HG03097 (cell line): ENCODE measurements around the gene BRD4.

Experiments used
- ATAC-seq: cut with Tn5 transposase; IDR thresholded peaks from one replicate; pipeline ENCODE4 v1.9.1; 2021; ENCODE audit not compliant: unreplicated experiment, low FRiP score

The BRD4 gene

DNA sequence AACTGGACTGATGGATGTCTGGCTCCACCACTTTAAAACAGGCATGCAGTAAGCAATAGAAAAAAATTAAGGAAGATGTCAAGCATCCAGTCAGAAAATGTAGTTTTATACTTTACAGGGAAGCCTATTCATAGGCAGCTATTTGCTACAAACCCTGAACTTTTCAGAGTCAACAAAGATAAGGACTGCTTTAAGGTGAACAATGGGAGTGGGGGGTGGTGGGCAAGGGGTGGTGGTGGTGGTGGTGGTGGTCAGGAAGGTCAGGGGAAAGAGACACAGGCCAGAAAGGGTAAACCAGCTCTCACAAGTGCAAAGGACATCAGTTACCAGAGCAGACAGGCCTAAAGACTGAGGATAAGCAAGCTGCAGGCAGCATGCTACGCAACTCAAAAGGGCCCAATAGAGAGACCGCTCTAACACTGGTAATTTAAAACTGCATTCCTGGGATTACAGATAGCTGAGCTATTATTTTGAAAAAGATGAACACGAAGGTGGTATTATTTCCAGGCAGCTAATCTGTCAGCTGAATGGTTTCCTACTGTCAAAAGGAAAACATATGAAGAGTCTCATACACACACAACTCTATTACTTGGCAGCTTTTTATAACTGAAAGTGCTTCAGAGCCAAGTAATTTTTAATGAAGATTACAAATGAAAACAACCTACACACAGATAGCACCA is 14.8 kb downstream of the BRD4 start:
- ATAC-seq, result no peak

GRCh38 chr19:15316498-15316897 is 15.8 kb downstream of the BRD4 start:
- no peak for ATAC-seq

DNA sequence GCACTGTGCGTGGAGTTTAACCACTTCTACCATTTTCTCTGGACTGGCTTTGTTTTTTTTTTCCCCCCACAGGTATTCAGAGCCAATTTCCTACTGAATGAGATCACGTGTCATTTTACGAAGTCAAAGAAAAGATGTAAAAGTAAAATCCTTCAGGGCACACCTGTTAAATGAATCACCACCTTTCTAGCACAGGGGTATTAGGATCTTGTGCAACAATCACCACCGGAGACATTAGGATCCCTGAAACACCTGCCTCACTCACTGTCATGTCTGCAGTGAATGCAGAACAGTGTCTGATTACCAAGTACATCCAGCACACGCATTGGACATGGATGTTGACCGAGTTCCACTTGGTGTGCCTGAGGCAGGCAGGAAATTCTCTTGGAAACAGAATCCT is 17.2 kb downstream of the BRD4 start:
- no peak for ATAC-seq

DNA sequence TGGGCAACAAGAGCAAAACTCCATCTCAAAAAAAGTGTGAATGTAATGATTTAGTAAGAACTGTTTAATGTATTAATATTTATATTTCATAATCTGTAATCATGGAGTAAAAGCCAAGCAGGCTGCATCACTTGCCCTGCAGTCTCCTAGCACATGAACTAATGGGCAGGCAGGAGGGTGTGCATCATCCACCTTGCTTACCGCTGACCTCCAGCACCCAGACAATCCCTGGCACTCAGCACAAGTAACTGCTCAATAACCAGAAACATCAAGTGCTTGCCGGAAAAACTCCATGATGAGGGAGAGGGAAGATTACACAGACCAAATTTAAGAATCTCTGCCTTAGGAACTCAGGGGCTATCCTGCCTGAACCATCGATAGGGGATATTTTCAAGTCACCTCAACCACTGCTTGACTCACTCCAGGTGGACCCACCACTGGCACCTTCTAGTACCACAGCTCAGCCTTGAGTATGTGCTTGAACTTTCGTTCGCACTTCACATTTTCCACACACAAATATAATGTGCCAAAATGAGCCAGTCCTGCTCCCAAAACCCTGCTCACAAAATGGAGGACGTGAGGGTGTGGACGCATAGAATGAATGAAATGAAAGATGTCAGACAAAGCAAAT is 18.6 kb downstream of the BRD4 start:
- no peak for ATAC-seq

- ATAC-seq, result no peak
These were observed 25.2 kb downstream of the BRD4 start for GRCh38 chr19:15307169-15307568.

DNA sequence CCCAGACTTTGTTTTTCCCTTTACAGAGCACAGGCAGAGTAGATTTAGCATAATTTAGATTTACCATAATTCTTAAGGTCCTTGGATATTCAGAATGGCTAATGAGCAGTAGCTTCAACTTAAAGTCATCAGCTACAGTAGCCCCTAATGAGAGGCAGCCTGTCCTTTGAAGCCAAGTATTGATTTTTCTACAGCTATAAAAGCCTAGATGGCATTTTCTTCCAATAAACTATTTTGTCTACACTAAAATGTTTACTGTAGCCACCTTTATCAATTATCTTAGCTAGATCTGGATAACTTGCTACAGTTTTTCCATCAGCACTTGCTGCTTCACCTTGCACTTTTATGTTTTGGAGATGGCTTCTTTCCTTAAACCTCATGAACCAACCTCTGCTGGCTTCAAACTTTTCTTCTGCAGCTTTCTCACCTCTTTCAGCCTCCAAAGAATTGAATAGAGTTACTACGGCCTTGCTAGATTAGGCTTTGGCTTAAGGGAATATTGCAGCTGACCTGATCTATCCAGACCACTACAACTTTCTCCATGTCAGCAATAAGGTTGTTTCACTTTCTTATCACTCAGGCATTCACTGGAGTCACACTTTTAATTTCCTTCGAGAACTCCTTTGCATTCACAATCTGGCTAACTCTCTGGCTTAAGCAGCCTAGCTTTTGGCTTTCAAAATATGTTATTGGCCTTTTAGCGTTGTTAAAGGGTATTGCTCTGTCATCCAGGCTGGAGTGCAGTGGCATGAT is 26.6 kb downstream of the BRD4 start:
- no peak for ATAC-seq

GRCh38 chr19:15304140-15304705 is 28.1 kb downstream of the BRD4 start:
- ATAC-seq, result no peak

DNA sequence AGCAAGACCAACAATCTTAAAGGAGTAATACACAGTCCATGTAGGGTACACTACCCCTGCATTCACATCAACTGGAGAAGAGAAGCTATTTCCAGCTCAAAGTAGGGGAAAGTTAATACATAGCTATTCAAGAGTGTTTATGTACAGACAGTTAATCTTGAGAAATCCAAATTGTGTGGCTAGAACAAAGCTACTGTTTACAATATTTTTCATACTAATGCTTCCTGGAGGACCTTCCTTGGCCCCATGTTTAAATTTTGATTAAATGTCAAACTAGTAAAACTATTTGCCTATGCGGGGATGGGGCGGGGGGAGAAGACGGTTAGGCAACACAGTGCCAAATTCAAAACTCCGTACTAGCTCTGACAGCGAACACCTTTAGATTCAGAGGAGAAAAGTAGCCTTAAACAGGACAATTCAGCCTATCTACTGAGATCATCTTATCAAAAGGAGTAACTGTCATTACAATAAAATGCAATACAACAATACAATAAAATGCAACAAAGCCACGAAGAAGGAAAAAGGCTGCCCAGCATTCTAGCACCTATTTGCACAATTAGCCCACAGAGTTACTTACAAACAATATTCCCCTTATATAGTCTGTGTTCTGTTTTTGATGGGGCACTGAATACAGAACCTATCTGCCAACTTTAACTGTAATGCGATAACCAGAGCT is 29.1 kb downstream of the BRD4 start:
- ATAC-seq, result no peak

- ATAC-seq, result no peak
These were observed 31.7 kb downstream of the BRD4 start for GRCh38 chr19:15300533-15301197.

GRCh38 chr19:15299568-15300409 is 32.5 kb downstream of the BRD4 start:
- no peak for ATAC-seq

GRCh38 chr19:15298847-15299567 is 33.3 kb downstream of the BRD4 start:
- ATAC-seq, result no peak

DNA sequence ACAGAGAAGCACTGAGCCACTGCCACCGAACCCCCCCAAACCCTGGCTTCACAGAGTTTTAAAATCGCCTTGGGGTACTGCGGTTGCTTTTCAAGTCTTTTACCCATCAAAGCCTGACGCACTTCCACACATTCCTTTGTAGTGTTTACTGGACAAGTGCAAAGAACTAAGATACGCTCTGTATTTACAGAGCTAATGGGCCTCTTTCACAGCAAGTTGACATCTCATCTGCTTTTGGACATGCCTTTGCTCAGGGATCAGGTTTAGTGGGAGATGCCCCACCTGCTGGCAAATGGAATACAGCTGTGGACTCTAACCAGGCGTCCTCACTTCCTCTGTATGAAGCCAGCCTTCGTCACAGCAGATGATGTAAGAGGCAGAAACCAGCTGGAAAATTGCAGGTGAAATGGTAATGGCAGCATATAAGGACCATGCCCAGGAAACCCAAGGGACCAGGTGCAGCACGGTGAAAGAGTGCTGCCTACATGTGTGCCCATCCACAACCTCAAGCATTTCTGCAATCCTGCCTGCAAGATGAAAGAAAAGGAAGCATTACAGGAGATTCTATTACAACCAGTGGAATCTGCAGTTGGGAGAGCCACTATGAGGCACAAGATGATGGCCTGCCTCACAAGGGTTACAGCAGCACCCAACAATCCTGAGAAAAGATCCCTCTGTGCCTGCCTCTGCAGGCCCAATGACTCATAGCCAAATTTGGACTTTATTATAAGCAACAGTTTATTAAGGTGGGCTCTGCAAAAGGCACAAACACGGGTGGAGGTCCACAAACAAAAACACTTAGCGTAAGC is 34.7 kb downstream of the BRD4 start:
- no peak for ATAC-seq

DNA sequence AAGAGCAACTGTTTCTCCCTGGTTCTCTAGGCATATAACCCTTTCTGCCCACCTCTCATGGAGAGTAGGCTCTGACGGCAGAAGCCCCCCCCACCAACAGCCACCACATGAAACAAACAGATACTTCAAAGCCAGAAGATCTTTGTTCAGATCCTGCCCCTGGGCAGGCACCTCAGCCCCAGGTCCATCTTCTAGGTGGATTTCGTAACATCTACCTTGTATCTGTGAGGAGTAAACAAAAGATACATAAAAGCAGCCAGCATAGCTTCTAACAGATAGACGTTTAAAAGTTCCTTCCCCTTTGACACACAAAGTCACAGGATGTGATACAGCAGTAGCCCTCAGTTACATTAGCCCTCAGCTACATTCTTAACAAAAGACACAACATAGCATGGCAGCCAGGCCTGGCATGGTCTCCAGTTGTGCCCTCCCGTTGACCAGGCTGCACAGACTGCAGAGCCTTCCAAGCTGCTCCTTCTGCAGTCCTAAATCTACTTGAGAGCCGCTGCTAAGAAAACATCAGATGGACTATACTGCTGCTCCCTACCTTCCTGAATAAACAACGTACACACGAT is 35.4 kb downstream of the BRD4 start:
- no peak for ATAC-seq

DNA sequence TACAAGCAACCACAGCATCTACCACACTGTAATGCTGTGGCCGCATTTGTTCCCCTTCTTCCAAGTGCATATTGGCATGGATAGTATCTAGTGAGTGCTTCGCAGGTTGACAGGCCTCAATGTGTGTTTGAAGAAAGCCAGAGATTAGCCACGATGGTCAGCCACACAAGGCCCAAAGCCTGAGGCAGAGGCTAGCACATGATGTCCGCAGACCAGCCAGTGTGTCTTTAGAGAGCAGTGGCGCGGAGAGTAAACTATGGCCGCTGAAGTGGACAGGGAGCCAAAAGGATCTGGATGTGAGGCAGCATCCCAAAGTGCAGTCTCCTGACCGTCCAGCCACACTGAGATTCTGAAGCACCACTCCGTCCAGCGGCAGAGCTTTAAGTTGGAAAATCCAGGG is 36.0 kb downstream of the BRD4 start:
- ATAC-seq, result no peak

GRCh38 chr19:15294561-15294990 is 37.8 kb downstream of the BRD4 start:
- ATAC-seq, result no peak

GRCh38 chr19:15293781-15294491 is 38.4 kb downstream of the BRD4 start:
- ATAC-seq, result no peak
